ENCODE results near the gene OR10A3. TPM values are rescaled to one million over a fixed set of nuclear protein-coding genes. Genes with fewer than 3 reads are reported as not detected.

Gene OR10A3
- total RNA-seq, 1 experiment from 2014 or later, result not detected

DNA sequence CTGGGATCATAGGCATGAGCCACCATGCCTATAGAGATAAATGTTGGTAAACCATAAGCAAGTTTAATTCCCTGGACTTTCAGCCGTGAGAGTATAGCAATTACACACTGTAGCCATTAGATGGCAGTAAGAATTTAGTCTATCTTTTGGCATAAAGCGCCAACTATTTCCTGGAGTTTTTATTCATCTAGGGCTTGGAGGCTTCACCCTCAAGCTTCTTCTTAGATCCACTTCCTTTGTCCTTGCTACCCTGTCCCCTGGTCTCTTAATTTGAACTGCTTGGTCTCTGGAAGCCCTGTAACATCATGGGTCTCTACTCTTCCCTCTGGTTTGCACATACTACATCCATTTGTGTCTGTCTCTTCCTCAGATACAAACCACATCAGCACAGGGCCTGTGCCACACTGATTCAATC lies 48.7 kb downstream of the OR10A3 start:
- peak; percentile 76 for DNase-seq (ENCODE audit: low read depth)

- DNase-seq (ENCODE audit: low read depth), result peak; percentile 74
Measured at GRCh38 chr11:7892059-7892699, 49.3 kb downstream of the OR10A3 start.

DNA sequence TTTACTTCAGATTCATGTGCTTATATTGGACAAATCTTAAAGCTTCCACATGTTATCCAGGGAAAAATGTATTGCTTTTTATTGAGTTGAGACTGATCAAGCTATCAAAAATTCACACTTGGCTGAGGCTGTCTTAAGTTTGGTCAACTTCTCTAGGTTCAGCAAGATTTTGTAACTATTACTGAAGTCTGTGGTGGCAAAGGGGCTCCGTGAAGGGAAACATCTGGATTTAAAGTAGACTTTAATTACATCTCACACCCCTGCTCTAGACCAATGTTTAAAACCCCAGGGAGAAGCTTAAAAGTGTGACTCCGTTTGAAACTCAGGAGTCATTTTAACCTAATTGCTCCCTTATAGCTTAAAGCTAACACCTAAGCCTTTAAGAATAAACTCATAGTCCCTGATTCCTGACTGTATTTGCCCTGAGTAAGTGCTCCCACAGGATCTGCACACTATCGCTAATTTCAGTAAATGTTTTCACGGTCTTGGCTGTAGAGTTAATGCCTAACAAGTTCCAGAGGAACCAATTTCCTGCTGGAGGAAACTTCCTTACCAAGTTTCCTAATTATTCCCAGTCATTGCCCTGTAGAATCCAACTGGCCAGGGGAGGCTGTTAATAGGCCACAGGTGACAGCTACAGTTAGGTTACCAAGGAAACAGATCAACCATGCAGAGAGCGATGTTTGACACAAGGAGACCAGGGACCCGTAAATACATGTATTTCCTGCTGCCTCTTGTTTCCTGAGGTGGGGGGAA lies 50.9 kb downstream of the OR10A3 start:
- peak; percentile 69 for DNase-seq (ENCODE audit: low read depth)

- DNase-seq (ENCODE audit: low read depth), result peak; percentile 37
Measured at GRCh38 chr11:7889985-7890384, 51.5 kb downstream of the OR10A3 start.

Other genes with a start within 250 kb of the OR10A3 start
- gene OVCH2, start 235.2 kb downstream of the OR10A3 start, total RNA-seq (2014; rRNA removed; shearing (Covaris generic)), result 0.57 TPM in 1 of 2 replicates, not detected in the other
- not detected in 2 replicates for gene OR5P2, start 144.8 kb downstream of the OR10A3 start, total RNA-seq (2014; rRNA removed; shearing (Covaris generic))
- gene OR5P3, start 110.9 kb downstream of the OR10A3 start, total RNA-seq (2014; rRNA removed; shearing (Covaris generic)), result not detected in 2 replicates
- not detected in 2 replicates for gene OR10A6, start 10.4 kb downstream of the OR10A3 start, total RNA-seq (2014; rRNA removed; shearing (Covaris generic))
- 0.12 and 2.1 TPM in 2 replicates for gene NLRP10, start 23.7 kb upstream of the OR10A3 start, total RNA-seq (2014; rRNA removed; shearing (Covaris generic))
- 288 and 321 TPM in 2 replicates for gene EIF3F, start 45.6 kb upstream of the OR10A3 start, total RNA-seq (2014; rRNA removed; shearing (Covaris generic))
- 1.1 and 3.0 TPM in 2 replicates for gene TUB, start 139.5 kb upstream of the OR10A3 start, total RNA-seq (2014; rRNA removed; shearing (Covaris generic))
- 0.32 TPM in 1 of 2 replicates, not detected in the other for gene RIC3, start 227.3 kb upstream of the OR10A3 start, total RNA-seq (2014; rRNA removed; shearing (Covaris generic))

All from M059J (cell line).